Measurements from ENCODE around the gene CDKN1B. TPM values are rescaled to one million over a fixed set of nuclear protein-coding genes. Genes with fewer than 3 reads are reported as not detected.

The CDKN1B gene
- total and polyA plus RNA-seq, 2 of the 13 experiments (the other 11 are each of a cell fraction or from before 2014, with no cell fraction given), result 20.1 to 37.2 TPM

GRCh38 chr12:12723681-12724420, 6.7 kb downstream of the CDKN1B start (continued):
- TF ChIP-seq MED13 (CRISPR knock-in tag; IDR thresholded peaks at IDR 0.05), result no peak
- TF ChIP-seq ZFP82 (CRISPR knock-in tag; IDR thresholded peaks at IDR 0.05; ENCODE audit: borderline replicate concordance), result peak; percentile 28; the same call in 1 of the 2 replicates
- TF ChIP-seq MAX (IDR thresholded peaks at IDR 0.05), result peak; percentile 64
- TF ChIP-seq RORA (CRISPR knock-in tag; IDR thresholded peaks at IDR 0.05), result no peak
- no peak for TF ChIP-seq STAG1 (CRISPR knock-in tag; IDR thresholded peaks at IDR 0.05)
- no peak for TF ChIP-seq ATF1 (CRISPR knock-in tag; IDR thresholded peaks at IDR 0.05)
- no peak for TF ChIP-seq ZFP62 (CRISPR knock-in tag; IDR thresholded peaks at IDR 0.05)
- TF ChIP-seq BCL6 (CRISPR knock-in tag; IDR thresholded peaks at IDR 0.05), result no peak
- TF ChIP-seq ZKSCAN8 (CRISPR knock-in tag; IDR thresholded peaks at IDR 0.05; ENCODE audit: borderline replicate concordance), result no peak
- TF ChIP-seq ZNF468 (CRISPR knock-in tag; IDR thresholded peaks at IDR 0.05), result 0 out of 2 replicates have a peak, but pooled peaks have one; percentile 60
- TF ChIP-seq ERF (CRISPR knock-in tag; IDR thresholded peaks at IDR 0.05), result no peak
- TF ChIP-seq ZIK1 (CRISPR knock-in tag; IDR thresholded peaks at IDR 0.05; ENCODE audit: borderline replicate concordance, low read depth), result 0 out of 2 replicates have a peak, but pooled peaks have one; percentile 28
- TF ChIP-seq ZNF773 (CRISPR knock-in tag; IDR thresholded peaks at IDR 0.05; ENCODE audit: borderline replicate concordance), result no peak
- TF ChIP-seq PRDM15 (CRISPR knock-in tag; IDR thresholded peaks at IDR 0.05), result no peak
- no peak for TF ChIP-seq SNAPC4 (CRISPR knock-in tag; IDR thresholded peaks at IDR 0.05)
- TF ChIP-seq ZNF558 (CRISPR knock-in tag; IDR thresholded peaks at IDR 0.05; ENCODE audit: borderline replicate concordance), result 0 out of 2 replicates have a peak, but pooled peaks have one; percentile 37
- peak; percentile 47; the same call in 1 of the 2 replicates for TF ChIP-seq NFYB (CRISPR knock-in tag; IDR thresholded peaks at IDR 0.05)
- no peak for TF ChIP-seq RFXANK (CRISPR knock-in tag; IDR thresholded peaks at IDR 0.05)
- peak; percentile 52; the same call in 1 of the 2 replicates for TF ChIP-seq TBX2 (CRISPR knock-in tag; IDR thresholded peaks at IDR 0.05; ENCODE audit: borderline replicate concordance)
- peak; percentile 26; the same call in 1 of the 2 replicates for TF ChIP-seq ZFY (CRISPR knock-in tag; IDR thresholded peaks at IDR 0.05)
- TF ChIP-seq SMYD3 (CRISPR knock-in tag; IDR thresholded peaks at IDR 0.05), result 0 out of 2 replicates have a peak, but pooled peaks have one; percentile 4
- TF ChIP-seq ZNF124 (CRISPR knock-in tag; IDR thresholded peaks at IDR 0.05), result no peak
